HG02610 (cell line): Measurements from ENCODE around the gene PATJ.

ENCODE experiments used
- ATAC-seq: cut with Tn5 transposase; IDR thresholded peaks from one replicate; pipeline ENCODE4 v1.9.1; 2021; ENCODE audit warnings: mild to moderate bottlenecking, moderate library complexity; ENCODE audit not compliant: unreplicated experiment

PATJ gene

DNA sequence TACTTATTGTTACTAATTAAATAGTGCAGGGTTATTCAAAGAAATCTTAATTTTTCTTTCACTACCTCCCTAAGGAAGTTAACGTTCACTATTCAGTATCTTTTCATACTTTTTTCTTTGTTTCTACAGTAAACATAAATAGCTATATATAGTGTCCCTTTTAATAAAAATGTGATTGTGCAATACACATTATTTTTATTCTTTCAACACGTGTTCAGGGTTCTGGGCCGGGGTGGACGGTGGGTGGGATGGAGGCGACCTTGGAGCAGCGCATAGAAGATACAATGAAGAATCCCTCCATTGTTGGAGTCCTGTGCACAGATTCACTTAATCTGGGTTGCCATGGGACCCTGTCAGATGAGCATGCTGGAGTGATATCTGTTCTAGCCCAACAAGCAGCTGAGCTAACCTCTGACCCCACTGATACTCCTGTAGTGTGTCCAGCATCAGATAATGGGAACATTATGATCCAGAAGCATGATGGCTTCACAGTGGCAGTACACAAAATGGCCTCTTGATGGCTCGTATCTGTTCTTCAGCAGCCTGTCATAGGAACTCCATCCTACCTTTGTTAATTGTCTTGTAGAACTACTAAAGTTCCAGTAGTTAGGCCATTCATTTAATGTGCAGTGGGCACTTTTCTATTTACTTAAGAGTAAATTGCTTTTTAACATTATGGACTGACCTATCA is 296.5 kb downstream of the PATJ start:
- ATAC-seq = no peak

DNA sequence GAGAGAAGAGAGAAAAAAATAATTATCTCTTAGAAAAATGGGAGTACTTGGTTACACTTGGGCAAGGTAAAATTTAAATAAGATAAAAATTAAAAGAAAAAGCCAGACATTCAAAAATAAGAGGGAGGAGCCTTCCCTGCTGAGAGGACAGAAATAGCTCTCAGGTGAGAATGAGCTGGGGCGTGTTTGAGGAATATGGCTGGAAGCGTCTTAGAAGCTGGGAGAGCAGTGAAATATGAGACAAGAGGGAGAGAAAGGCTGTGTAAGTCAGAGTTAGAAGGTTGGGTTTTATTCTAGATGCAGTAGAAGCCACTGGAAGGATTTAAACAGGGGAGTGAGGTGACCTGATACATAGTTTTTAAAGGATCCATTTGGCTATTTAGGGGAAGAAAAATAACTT is 298.2 kb downstream of the PATJ start:
- ATAC-seq = no peak

DNA sequence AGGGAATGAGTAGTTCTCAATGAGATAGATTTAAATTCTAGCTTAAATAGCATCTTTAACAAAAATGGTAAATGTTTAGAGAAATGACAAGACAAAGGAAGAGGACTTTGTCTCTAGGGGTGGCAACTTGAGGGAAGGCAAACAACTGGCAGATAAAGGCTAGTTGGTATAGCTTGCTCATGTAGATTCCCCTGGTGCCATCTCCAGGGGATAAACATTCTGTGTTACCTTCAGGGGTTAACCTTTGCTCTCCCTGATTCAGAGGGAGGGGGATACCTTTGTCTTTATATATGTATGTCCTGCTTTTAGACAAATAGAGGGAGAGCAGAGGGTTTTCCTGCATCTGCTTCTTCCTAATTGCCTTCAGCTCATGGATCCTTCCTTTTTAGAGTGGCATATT is 298.7 kb downstream of the PATJ start:
- no peak for ATAC-seq

DNA sequence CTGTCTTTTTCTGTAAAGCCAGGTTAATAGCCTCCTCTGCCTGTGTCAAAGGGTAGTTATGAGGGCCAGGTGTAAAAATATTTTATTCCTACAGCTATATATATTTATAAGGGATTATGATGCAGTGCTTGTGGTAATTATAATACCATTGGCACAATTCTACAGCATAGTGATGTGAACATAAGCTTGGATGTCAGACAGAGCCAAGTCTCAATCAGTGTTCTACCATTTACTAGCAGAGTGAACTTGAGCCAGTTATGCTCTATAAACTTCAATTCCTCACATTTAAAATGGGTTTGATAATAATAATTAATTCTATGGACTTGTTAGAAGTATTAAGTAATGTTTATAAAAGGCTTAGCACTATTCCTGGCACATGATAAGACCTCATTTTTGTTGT is 300.9 kb downstream of the PATJ start:
- ATAC-seq = no peak

DNA sequence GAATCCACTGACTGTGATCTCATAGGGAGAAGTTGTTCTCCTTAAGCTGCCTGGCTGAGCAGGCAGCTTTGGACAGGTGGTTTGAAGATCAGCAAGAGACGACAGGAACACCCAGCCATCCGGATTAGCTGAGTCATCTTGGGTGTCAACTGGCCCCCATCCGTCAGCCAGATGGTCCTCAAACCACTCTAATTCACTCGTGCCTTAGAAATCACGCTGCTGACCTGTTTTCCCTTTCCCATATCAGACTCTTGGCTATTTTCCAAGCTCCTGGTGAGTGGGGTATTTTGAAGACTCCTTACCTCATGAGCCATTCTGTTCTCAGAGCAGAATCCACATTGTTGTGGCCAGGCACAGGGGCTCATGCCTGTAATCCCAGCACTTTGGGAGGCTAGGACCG is 303.3 kb downstream of the PATJ start:
- ATAC-seq = no peak

DNA sequence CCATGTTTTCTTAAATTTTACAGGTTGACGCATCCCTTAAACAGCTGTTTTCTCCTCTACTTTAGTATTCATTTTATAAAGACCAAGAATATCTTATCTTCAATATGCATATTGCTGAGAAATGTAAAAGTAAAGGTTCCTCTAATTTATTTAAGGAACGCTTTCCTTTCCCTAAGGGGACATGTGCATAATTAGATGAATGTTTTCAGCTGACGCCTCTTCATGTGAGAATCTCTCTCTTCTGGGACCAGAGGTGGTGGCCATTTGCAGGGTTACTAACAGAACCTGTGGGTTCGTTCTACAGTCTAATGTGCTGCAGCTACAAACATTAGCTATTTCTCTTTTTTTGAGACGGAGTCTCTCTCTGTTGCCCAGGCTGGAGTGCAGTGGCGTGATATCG is 304.6 kb downstream of the PATJ start:
- ATAC-seq = no peak

DNA sequence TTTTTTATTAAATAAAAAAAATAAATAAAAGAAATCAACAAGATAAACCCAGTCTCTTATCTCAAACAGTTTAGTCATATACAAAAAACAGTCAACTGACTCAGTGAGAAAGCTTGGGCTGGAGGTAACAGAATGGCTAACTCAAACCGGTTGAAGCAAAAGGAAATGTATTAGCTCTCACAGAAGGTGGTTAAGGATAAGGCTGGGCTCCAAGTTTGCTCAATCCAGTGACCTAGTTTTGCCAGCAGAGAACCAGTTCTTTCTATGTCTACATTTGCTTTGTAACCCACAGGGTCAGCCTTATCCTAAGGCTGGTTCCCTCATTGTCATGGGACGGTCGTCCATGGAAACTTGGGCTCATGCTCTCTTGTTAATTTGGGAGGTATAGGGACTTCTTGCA is 307.9 kb downstream of the PATJ start:
- no peak for ATAC-seq

DNA sequence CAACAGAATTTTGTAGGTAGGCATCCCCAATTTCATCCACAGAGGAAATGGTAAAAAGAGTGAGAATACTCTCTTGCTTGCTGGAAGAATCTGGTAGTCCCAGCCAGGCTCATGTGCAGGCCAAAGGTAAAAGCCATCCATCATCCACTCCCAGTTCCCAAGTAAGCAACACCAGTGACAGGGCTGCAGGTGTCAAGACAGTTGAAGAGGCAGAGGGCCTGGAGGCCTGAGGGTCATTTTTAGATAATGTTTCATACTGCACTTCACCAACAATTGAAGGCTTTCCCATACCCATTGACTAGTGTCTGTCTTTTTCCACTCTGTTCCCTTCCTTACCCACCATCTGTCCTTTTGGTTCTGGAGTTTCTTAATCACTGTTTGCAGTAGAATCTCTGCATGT is 310.7 kb downstream of the PATJ start:
- ATAC-seq = no peak

DNA sequence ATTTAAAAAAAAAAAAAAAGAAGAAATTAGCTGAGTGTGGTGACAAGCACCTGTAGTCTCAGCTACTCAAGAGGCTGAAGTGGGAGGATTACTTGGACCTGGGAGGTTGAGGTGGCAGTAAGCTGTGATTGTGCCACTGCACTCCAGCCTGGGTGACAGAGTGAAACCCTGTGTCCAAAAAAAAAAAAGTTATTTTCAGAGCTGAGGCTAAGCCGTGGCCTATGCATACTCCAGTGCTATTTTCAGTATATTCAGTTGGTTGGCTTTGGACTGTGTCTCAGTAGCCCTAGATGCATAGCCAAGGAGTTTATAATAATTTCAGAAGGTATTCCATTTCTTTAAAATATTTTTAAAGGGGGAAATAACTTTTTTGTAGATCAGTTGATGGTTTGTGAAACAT is 311.9 kb downstream of the PATJ start:
- no peak for ATAC-seq

DNA sequence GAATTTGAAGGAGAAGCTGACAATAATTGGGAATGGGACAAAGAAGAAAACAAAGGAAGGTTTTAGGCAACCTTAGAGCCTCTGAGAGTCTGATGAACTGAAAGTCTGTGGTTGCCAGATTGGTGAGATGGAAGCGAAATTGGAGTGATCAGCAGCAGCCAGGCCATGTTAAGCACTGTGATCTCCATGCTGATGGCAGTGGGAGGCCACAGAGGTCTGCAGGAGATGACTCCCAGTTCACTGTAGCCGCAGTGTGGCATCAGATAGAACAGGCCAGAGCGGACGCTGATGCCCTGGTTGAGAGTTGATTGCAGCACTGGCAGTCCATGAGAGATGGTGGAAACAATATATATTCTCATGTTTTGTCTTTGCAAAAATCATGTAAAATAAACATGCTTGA is 314.9 kb downstream of the PATJ start:
- ATAC-seq = no peak

DNA sequence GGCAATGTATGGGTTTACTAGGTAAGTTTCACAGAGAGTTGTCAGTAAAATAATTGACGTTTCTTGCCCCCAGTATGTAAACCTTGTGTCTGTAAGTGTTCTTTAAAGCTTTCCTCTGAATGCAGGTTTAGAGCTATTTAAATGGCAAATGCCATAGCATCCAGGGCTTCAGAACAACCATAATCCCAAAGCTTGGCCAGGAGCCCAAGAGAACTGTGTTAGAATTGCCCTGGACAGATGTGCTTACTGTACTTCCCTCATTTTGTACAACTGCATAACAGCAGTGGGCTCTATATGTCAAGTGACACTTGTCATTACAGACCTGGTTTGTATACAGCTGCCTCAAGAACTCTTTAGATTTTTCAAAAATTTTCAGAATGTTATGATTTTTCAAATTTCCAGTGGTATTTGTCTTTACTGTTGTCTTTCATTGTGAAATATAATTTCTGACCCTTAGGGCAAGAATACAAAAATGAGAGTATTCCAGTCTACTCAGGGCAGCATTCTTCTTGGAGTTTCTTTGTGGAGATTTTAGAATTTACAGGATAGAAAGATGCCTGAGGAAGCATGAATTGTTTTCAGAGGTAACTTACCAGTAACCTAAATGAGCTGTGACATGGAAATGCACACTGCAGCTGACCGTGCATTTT is 315.5 kb downstream of the PATJ start:
- no peak for ATAC-seq

DNA sequence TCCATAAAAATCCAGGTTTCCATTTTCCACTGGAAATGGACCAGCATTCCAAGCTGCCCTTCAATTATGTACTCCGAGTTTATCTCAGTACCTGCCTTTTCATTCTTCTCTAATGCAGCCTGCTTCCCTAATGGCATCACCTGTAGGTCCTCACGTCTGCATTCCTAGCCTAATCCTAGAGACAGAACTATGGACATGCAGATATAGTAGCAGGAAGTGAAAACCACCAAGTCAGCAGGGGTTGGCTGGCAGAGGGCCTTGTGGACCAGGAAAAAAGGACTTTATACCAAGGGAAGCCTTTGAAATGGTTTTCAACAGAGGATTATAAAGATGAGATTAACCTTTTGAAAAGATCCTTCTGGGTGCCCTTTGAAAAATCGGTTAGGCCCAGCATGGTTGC is 316.7 kb downstream of the PATJ start:
- ATAC-seq = no peak

DNA sequence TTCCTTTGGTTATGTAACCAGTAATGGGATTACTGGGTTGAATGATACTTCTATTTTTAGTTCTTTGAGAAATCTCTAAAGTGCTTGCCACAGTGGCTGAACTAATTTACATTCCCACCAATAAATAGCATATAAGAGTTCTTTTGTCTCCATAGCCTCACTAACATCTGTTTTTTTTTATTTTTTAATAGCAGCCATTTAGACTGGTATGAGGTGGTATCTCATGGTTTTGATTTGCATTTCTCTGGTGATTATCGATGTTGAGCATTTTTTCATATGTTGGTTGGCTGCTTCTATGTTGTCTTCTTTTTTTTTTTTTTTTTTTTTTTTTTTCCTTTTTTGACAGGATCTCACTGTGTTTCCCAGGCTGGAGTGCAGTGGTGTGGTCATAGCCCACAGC is 319.8 kb downstream of the PATJ start:
- no peak for ATAC-seq

DNA sequence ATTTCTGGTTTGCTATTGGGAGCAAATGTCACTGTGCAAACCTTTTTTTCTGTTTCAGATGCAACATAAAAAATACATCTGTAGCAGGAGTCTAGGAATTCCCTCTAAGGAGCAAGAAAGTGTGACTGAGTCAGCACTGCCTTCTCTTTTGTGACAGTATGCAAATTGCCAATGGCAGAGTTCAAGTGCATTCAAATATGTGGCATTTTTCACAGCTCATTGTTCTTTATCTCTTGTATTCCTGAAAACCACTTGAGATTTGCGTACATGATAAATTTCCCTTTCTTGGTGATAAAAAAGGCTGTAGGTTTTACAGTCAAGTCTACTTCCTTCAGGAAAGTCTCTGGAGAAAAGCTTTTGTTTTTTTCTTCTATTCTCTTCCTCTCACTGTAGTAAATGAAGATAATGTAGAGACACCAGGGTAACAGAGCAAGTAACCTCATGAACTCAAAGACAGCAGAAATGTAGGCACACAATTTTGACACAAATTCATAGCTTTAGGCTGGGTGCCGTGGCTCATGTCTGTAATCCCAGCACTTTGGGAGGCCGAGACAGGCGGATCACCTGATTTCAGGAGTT is 322.6 kb downstream of the PATJ start:
- ATAC-seq = no peak

DNA sequence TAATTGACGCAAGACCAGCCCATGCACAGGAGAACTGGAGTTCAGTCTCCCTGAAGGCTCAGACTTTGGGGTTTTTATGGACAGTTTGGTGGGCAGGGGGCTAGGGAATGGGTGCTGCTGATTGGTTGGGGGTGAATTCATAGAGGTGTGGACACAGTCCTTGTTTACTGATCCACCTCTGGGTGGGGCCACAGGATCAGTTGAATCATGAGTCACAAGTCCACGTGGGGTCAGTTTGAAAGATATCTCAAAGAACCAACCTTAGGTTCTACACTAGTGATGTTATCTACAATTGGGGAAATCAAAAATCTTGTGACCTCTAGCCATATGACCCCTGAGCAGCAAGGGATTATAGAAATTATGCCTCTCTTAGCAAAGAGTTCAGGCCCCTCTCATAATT is 324.4 kb downstream of the PATJ start:
- no peak for ATAC-seq

DNA sequence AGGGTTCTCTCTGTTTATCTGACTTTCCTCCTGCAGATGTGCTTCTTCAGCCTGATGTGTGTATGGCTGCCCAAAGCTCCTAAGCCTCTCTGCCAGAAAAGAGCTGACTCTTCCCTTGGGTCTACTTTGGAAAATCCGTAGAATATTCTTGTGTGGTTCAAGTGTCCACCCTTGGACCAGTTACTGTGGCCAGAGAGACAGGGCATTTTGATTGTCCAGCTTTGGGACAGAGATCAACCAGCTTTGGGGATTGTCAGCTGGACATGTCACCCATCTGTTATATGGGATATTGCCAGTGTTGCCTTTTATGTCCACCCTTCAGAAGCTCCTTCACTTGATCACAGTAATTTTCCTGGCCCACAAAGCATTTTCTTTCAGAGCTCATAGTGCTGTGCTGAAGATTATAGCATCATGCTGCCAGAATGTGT is 326.1 kb downstream of the PATJ start:
- no peak for ATAC-seq

DNA sequence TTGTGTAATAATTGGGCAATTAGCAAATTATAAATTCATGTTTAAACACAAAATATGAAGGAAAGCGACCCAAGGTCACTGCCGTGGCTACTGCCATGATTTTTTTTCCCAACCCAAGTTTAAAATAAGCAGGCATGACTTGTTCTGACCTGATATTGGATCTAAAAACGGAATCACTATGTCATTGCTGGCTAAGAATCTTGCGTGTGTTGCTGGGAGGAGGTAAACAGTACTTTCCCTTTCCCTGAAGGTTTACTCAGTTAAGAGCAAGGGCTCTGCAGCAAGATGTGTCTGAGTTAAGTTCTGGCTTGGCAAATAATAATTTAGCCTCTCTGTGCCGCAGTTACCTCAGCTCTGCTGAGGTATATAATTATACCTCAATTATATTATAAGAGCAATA is 326.7 kb downstream of the PATJ start:
- ATAC-seq = no peak

DNA sequence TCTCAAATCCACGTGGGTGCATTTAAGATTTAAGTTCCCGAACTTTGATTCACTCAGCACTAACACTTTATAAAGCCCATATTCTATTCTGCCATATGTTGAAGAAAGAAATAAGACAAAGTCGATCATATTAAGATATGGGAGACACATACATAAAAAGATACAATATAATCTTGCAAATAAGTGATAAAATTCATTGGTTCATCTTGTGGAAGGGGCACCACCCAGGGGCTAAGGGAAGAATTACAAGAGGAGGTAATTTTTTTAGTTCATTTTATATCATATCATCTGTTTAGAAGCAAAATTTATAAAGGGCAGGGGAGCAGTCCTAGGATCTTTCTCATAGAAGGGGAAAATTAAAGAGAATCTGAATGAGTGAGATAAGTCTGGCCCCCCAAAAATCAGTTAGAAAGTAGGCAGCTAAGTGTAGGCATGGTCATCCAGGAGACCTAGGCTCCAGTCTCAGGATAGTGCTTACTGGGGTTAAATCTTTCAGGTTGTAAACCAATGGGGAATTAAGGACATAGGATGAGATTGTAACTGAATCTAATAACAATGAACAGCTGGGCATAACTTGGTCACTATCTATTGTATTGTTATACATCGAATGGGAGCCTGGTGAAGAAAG is 328.2 kb downstream of the PATJ start:
- no peak for ATAC-seq

DNA sequence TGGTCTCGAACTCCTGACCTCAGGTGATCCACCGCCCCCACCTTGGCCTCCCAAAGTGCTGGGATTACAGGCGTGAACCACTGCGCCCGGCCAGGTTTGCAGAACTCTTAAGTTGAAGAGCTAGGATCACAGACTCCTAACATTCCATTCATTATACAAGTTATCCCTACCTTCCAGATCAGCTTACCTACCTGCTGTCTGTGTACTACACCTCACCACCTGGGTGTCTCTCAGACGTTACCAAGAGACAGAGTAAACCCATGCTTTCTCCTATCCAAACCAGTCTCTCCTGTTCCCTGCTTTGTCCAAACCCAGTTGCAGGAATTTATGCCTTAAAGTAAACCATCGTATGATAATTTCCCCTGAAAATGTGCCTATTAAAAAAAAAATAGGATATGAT is 329.4 kb downstream of the PATJ start:
- ATAC-seq = no peak

DNA sequence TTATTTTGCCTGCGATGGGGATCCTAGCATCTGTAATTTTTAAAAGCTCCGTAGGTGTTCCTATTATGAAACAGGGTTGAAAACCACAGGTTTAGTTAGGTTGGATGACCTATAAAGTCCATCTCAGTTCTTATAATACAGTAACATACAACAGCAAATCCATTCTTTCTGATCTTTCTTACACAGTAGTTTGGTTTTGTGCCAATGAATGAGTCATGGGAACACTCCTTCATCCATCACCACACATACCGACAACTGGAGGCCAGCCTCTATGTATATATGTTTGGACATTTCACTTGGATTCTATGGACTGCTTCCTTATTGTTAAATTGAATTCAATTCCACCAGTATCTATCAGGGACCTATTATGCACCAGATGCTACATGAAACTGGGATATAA is 334.0 kb downstream of the PATJ start:
- no peak for ATAC-seq

DNA sequence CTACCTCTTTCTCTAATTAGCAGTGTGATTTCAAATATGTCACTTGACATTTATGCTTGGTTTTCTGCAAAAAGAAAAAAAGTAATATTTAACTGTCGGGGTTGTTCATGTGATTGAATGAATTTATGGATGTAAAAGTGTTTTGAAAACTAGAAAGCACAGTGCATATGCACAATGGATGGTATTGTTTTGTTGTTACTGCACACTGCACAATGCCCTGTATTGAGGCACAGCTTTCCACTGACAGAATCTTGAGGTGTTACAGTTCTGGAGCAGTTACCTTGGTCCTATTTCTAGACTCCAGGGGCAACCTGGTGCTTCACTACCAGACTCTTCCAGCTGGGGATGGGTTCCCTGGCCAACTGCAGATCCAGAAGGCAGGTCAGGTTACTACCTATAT is 335.5 kb downstream of the PATJ start:
- no peak for ATAC-seq
